HepG2 (cell line): ENCODE data around the gene TAF5. TPM values are rescaled to one million over a fixed set of nuclear protein-coding genes. Genes with fewer than 3 reads are reported as not detected.

Experiments
- KLF9 ChIP-seq: IDR thresholded peaks from 2 replicates; pipeline ENCODE4 v1.6.1; 2016; ENCODE audit warnings: low read depth
- RFX1 ChIP-seq: fragments of 450-650 bp; IDR thresholded peaks from 2 replicates; pipeline ENCODE4 v1.6.1; 2017
- SMAD1 ChIP-seq: sonication (generic); formaldehyde crosslinking; IDR thresholded peaks from 2 replicates; pipeline ENCODE4 v1.4.0; 2020; ENCODE audit warnings: missing genetic modification reagents, low read depth, mild to moderate bottlenecking, borderline replicate concordance
- SNRNP70 ChIP-seq: fragments of 200-400 bp; formaldehyde crosslinking; IDR thresholded peaks from 2 replicates; pipeline ENCODE4 v1.6.1; 2017; ENCODE audit warnings: mild to moderate bottlenecking, low read depth, low read length, moderate library complexity
- SP2 ChIP-seq: sonication (generic); formaldehyde crosslinking; IDR thresholded peaks from 2 replicates; pipeline ENCODE4 v1.5.1; 2020; ENCODE audit warnings: mild to moderate bottlenecking, missing genetic modification reagents
- TAF1 ChIP-seq: sonication (generic); formaldehyde crosslinking; IDR thresholded peaks from 2 replicates; pipeline ENCODE4 v1.4.0; 2020; ENCODE audit warnings: missing genetic modification reagents
- TMF1 ChIP-seq: sonication (generic); formaldehyde crosslinking; IDR thresholded peaks from 2 replicates; pipeline ENCODE4 v1.8.1; 2022; ENCODE audit warnings: low read depth, missing genetic modification reagents
- ZMYM3 ChIP-seq: sonication (generic); formaldehyde crosslinking; IDR thresholded peaks from 2 replicates; pipeline ENCODE4 v1.5.1; 2020; ENCODE audit warnings: mild to moderate bottlenecking, missing genetic modification reagents
- ZNF136 ChIP-seq: sonication (generic); formaldehyde crosslinking; IDR thresholded peaks from 2 replicates; pipeline ENCODE4 v1.8.1; 2022; ENCODE audit warnings: low read depth, mild to moderate bottlenecking, moderate library complexity, missing genetic modification reagents
- ZNF430 ChIP-seq: sonication (generic); formaldehyde crosslinking; IDR thresholded peaks from 2 replicates; pipeline ENCODE4 v1.9.0; 2021; ENCODE audit warnings: mild to moderate bottlenecking, missing genetic modification reagents
- ZNF766 ChIP-seq: sonication (generic); formaldehyde crosslinking; IDR thresholded peaks from 2 replicates; pipeline ENCODE4 v1.5.0; 2020; ENCODE audit warnings: missing genetic modification reagents, borderline replicate concordance
- ZSCAN29 ChIP-seq: sonication (generic); formaldehyde crosslinking; conservative IDR thresholded peaks from 2 replicates; pipeline ENCODE4 v1.4.0; 2020; ENCODE audit warnings: mild to moderate bottlenecking, missing genetic modification reagents
- polyA plus RNA-seq, 8 experiments: library from polyadenylated mRNA; depleted of rRNA in 3 of 8; stranded (reverse) in 7 of 8; unstranded in 1 of 8; fragments of >200 nt; fragmentation: Illumina TruSeq in 4 of 8; extraction: Trizol in 4 of 8; gene quantifications; 2 replicates each; pipeline versions ENCODE4 v1.2.1 to v1.2.3, GENCODE V29; 2011 to 2016; ENCODE audit warnings: low read depth in 4 of 8, missing spikeins in 1 of 8, mixed read lengths in 1 of 8; ENCODE audit not compliant: insufficient read depth in 1 of 8
- total RNA-seq, 5 experiments: library from RNA; depleted of rRNA; stranded (reverse); fragments of >200 nt; fragmentation: Illumina TruSeq; extraction: Trizol; gene quantifications; 2 replicates each; pipeline ENCODE4 v1.2.3, GENCODE V29; 2016; ENCODE audit warnings: low read depth in 1 of 5
- TF ChIP-seq, protein P1 (sequence below), 2 experiments: fragments of 450-650 bp in 1 of 2; sonication (generic) in 1 of 2; formaldehyde crosslinking in 1 of 2; IDR thresholded peaks; 2 replicates each; pipeline versions ENCODE4 v1.6.1 to v1.8.0; 2016 to 2022; ENCODE audit warnings: antibody characterized with exemption in 1 of 2, mild to moderate bottlenecking in 1 of 2, missing genetic modification reagents in 1 of 2
- TF ChIP-seq, protein P2 (sequence below): IDR thresholded peaks from 2 replicates; pipeline ENCODE4 v1.6.1; 2016; ENCODE audit warnings: low read depth, control low read depth
- TF ChIP-seq, protein P3 (sequence below): sonication (generic); formaldehyde crosslinking; IDR thresholded peaks from 2 replicates; pipeline ENCODE4 v1.4.0; 2020; ENCODE audit warnings: missing genetic modification reagents, borderline replicate concordance
- TF ChIP-seq, protein P4 (sequence below): sonication (generic); formaldehyde crosslinking; IDR thresholded peaks from 2 replicates; pipeline ENCODE4 v1.8.0; 2023; ENCODE audit warnings: mild to moderate bottlenecking, missing genetic modification reagents

Gene TAF5
- total and polyA plus RNA-seq, 2 of the 13 experiments (the other 11 are each of a cell fraction or from before 2014, with no cell fraction given): 3.8 to 8.7 TPM

DNA sequence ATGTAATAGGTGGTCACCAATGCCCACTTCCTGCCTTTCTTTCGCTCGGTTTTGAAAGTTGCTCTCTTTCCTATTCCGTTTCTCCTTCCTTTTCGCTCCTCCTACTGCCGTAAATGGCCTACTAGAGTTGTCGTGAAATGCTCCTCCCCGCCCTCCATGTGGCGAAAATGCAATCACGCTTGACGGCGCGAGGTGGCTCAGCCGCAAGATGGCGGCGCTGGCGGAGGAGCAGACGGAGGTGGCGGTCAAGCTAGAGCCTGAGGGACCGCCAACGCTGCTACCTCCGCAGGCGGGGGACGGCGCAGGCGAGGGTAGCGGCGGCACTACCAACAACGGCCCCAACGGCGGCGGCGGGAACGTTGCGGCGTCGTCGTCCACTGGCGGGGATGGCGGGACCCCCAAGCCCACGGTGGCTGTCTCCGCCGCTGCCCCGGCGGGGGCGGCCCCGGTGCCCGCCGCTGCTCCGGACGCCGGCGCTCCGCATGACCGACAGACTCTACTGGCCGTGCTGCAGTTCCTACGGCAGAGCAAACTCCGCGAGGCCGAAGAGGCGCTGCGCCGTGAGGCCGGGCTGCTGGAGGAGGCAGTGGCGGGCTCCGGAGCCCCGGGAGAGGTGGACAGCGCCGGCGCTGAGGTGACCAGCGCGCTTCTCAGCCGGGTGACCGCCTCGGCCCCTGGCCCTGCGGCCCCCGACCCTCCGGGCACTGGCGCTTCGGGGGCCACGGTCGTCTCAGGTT, at the start of gene TAF5 (continued):
- TF ChIP-seq, protein P1, sequence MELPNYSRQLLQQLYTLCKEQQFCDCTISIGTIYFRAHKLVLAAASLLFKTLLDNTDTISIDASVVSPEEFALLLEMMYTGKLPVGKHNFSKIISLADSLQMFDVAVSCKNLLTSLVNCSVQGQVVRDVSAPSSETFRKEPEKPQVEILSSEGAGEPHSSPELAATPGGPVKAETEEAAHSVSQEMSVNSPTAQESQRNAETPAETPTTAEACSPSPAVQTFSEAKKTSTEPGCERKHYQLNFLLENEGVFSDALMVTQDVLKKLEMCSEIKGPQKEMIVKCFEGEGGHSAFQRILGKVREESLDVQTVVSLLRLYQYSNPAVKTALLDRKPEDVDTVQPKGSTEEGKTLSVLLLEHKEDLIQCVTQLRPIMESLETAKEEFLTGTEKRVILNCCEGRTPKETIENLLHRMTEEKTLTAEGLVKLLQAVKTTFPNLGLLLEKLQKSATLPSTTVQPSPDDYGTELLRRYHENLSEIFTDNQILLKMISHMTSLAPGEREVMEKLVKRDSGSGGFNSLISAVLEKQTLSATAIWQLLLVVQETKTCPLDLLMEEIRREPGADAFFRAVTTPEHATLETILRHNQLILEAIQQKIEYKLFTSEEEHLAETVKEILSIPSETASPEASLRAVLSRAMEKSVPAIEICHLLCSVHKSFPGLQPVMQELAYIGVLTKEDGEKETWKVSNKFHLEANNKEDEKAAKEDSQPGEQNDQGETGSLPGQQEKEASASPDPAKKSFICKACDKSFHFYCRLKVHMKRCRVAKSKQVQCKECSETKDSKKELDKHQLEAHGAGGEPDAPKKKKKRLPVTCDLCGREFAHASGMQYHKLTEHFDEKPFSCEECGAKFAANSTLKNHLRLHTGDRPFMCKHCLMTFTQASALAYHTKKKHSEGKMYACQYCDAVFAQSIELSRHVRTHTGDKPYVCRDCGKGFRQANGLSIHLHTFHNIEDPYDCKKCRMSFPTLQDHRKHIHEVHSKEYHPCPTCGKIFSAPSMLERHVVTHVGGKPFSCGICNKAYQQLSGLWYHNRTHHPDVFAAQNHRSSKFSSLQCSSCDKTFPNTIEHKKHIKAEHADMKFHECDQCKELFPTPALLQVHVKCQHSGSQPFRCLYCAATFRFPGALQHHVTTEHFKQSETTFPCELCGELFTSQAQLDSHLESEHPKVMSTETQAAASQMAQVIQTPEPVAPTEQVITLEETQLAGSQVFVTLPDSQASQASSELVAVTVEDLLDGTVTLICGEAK (IDR thresholded peaks at IDR 0.05): no peak
- TF ChIP-seq, protein P1 (CRISPR knock-in tag; IDR thresholded peaks at IDR 0.05): peak; percentile 61
- TF ChIP-seq ZNF430 (CRISPR knock-in tag) (peak; percentile 53; the same call in 1 of the 2 replicates), ZMYM3 (CRISPR knock-in tag) (peak; percentile 42; the same call in 1 of the 2 replicates), ZNF766 (CRISPR knock-in tag) (peak; percentile 7; the same call in 1 of the 2 replicates), KLF9 (no peak), RFX1 (no peak), SP2 (CRISPR knock-in tag) (peak; percentile 31; the same call in 1 of the 2 replicates), ZSCAN29 (0 out of 2 replicates have a peak, but pooled peaks have one; percentile 21), TAF1 (CRISPR knock-in tag) (peak; percentile 100), ZNF136 (peak; percentile 63; the same call in 1 of the 2 replicates), SMAD1 (peak; percentile 53; the same call in 1 of the 2 replicates), SNRNP70 (no peak), TMF1 (CRISPR knock-in tag) (peak; percentile 84)
- TF ChIP-seq, protein P2, sequence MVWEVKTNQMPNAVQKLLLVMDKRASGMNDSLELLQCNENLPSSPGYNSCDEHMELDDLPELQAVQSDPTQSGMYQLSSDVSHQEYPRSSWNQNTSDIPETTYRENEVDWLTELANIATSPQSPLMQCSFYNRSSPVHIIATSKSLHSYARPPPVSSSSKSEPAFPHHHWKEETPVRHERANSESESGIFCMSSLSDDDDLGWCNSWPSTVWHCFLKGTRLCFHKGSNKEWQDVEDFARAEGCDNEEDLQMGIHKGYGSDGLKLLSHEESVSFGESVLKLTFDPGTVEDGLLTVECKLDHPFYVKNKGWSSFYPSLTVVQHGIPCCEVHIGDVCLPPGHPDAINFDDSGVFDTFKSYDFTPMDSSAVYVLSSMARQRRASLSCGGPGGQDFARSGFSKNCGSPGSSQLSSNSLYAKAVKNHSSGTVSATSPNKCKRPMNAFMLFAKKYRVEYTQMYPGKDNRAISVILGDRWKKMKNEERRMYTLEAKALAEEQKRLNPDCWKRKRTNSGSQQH: peak; percentile 93; the same call in 1 of the 2 replicates
- TF ChIP-seq, protein P3, sequence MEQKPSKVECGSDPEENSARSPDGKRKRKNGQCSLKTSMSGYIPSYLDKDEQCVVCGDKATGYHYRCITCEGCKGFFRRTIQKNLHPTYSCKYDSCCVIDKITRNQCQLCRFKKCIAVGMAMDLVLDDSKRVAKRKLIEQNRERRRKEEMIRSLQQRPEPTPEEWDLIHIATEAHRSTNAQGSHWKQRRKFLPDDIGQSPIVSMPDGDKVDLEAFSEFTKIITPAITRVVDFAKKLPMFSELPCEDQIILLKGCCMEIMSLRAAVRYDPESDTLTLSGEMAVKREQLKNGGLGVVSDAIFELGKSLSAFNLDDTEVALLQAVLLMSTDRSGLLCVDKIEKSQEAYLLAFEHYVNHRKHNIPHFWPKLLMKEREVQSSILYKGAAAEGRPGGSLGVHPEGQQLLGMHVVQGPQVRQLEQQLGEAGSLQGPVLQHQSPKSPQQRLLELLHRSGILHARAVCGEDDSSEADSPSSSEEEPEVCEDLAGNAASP: peak; percentile 74
- TF ChIP-seq, protein P4, sequence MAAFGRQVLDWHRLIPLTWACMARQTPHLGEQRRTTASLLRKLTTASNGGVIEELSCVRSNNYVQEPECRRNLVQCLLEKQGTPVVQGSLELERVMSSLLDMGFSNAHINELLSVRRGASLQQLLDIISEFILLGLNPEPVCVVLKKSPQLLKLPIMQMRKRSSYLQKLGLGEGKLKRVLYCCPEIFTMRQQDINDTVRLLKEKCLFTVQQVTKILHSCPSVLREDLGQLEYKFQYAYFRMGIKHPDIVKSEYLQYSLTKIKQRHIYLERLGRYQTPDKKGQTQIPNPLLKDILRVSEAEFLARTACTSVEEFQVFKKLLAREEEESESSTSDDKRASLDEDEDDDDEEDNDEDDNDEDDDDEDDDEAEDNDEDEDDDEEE (CRISPR knock-in tag): peak; percentile 79
